Activated CD8-positive, alpha-beta memory T cell treated with anti-CD3 and anti-CD28 coated beads, Interleukin-2, amount 10 ng/mL, durations not matched to agents 7 days and 5 days (primary cell): Measurements from ENCODE around the gene EDC4. TPM values are rescaled to one million over a fixed set of nuclear protein-coding genes. Genes with fewer than 3 reads are reported as not detected.

ENCODE experiments used
- ATAC-seq: fragments of 150-1000 bp; cut with Tn5 transposase; one replicate; pipeline ENCODE4 v1.10.0; 2021; ENCODE audit warnings: moderate library complexity
- CTCF ChIA-PET: fragments of 350-600 bp; sonication (Branson Sonifier 250); formaldehyde crosslinking; loops from one replicate; lab custom pipeline; 2021; ENCODE audit warnings: antibody characterized with exemption; lab: Charles Lee
- DNase-seq: peaks from one replicate; pipeline ENCODE4 v3.0.0-alpha.2; 2020
- H3K27ac Mint-ChIP-seq: one replicate; pipeline ENCODE4 v1.8.0; 2021; ENCODE audit warnings: mild to moderate bottlenecking, mixed read lengths
- H3K27me3 Mint-ChIP-seq: one replicate; pipeline ENCODE4 v1.8.0; 2021; ENCODE audit warnings: mixed read lengths
- H3K36me3 Mint-ChIP-seq: one replicate; pipeline ENCODE4 v1.8.0; 2021; ENCODE audit warnings: mild to moderate bottlenecking, mixed read lengths
- H3K4me1 Mint-ChIP-seq: one replicate; pipeline ENCODE4 v1.8.0; 2021; ENCODE audit warnings: mixed read lengths
- H3K4me3 Mint-ChIP-seq: one replicate; pipeline ENCODE4 v1.8.0; 2021; ENCODE audit warnings: mild to moderate bottlenecking, moderate library complexity, mixed read lengths
- H3K9me3 Mint-ChIP-seq: one replicate; pipeline ENCODE4 v1.8.0; 2022; ENCODE audit warnings: low read depth, mixed read lengths
- total RNA-seq, 2 experiments: library from RNA; stranded (reverse); gene quantifications; one replicate each; pipeline ENCODE4 v1.2.3, GENCODE V29; 2021

Gene EDC4
- total RNA-seq, 2 experiments from 2014 or later = 122 to 124 TPM

GRCh38 chr16:67841816-67842508, 30.9 kb upstream of the EDC4 start, which contains the start of gene THAP11:
TSS of gene THAP11 (plus strand) at chr16:67842320. CDS start at chr16:67842555, 235 bp downstream.
- peaks cover 5% of the 10 kb centered on the region for H3K36me3 Mint-ChIP-seq
- peak within 1 kb of the TSS; percentile 95 for H3K4me3 Mint-ChIP-seq
- H3K4me1 Mint-ChIP-seq = peaks cover 37% of the 10 kb centered on the region
- peak; percentile 62 for ATAC-seq
- CTCF ChIA-PET = interaction anchor here (1.1 to 1.8 kb wide), 3 partner anchors 25 to 321 kb away, joined by 3 to 9 read pairs (median 5); no protein-coding TSS in a partner anchor
- no peaks in the 10 kb centered on the region for H3K27me3 Mint-ChIP-seq
- DNase-seq = peak; percentile 97
- H3K9me3 Mint-ChIP-seq = no peaks in the 10 kb centered on the region
- H3K27ac Mint-ChIP-seq = peak within 1 kb of the TSS; percentile 98

- Mint-ChIP-seq H3K27ac (peak overlapping the region; percentile 96), H3K4me1 (peaks cover 40% of the 10 kb centered on the region), H3K27me3 (no peaks in the 10 kb centered on the region), H3K4me3 (peak overlapping the region; percentile 95), H3K36me3 (peaks cover 5% of the 10 kb centered on the region), H3K9me3 (no peaks in the 10 kb centered on the region)
- CTCF ChIA-PET = interaction anchor here (0.9 to 4.5 kb wide), 7 partner anchors 9 to 347 kb away, joined by 3 to 38 read pairs (median 3); partner anchors contain the start of genes RANBP10 and TSNAXIP1
- ATAC-seq = peak; percentile 34
- peak; percentile 80 for DNase-seq
These were observed 30.1 kb upstream of the EDC4 start for GRCh38 chr16:67842509-67843342.

DNA sequence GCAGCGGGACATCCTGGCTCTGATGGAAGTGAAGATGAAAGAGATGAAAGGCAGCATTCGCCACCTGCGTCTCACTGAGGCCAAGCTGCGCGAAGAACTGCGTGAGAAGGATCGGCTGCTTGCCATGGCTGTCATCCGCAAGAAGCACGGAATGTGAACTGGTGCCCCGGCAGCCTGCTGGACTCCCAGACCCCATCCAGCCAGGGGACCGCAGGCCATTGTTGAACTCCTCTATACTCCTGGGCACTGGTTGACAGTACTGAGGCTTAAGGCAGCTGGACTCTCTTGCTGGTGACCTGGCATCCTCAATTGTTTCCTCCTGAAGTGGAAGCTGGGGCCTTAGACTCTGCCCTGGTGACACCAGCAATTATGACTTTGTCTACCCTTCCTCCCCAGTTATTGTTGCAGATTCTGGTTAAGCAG, 29.5 kb upstream of the EDC4 start:
- H3K36me3 Mint-ChIP-seq = peaks cover 5% of the 10 kb centered on the region
- DNase-seq (no peak), ATAC-seq (no peak)
- peak overlapping the region; percentile 96 for H3K27ac Mint-ChIP-seq
- H3K4me3 Mint-ChIP-seq = peak overlapping the region; percentile 95
- peaks cover 47% of the 10 kb centered on the region for H3K4me1 Mint-ChIP-seq
- H3K27me3 Mint-ChIP-seq = no peaks in the 10 kb centered on the region
- CTCF ChIA-PET = interaction anchor here (0.9 to 4.5 kb wide), 7 partner anchors 10 to 347 kb away, joined by 3 to 38 read pairs (median 3); partner anchors contain the start of genes RANBP10 and TSNAXIP1
- H3K9me3 Mint-ChIP-seq = no peaks in the 10 kb centered on the region

- Mint-ChIP-seq H3K9me3 (no peaks in the 10 kb centered on the region), H3K4me3 (peak overlapping the region; percentile 95)
- no peak for ATAC-seq
These were observed 28.4 kb upstream of the EDC4 start for GRCh38 chr16:67844497-67844896.

GRCh38 chr16:67845291-67846062, 27.4 kb upstream of the EDC4 start:
- DNase-seq (peak; percentile 43), ATAC-seq (no peak)
- H3K27me3 Mint-ChIP-seq = no peaks in the 10 kb centered on the region
- H3K9me3 Mint-ChIP-seq = no peaks in the 10 kb centered on the region
- CTCF ChIA-PET = interaction anchor here (0.9 to 4.5 kb wide), 9 partner anchors 12 to 324 kb away, joined by 3 to 38 read pairs (median 5); partner anchors contain the start of genes EDC4, RANBP10 and TSNAXIP1
- peak overlapping the region; percentile 91 for H3K27ac Mint-ChIP-seq
- H3K4me1 Mint-ChIP-seq = peaks cover 55% of the 10 kb centered on the region
- H3K36me3 Mint-ChIP-seq = peaks cover 12% of the 10 kb centered on the region
- peak overlapping the region; percentile 79 for H3K4me3 Mint-ChIP-seq

More at GRCh38 chr16:67844497-67844896, 28.4 kb upstream of the EDC4 start:
- no peaks in the 10 kb centered on the region for H3K27me3 Mint-ChIP-seq
- DNase-seq = no peak
- peak overlapping the region; percentile 96 for H3K27ac Mint-ChIP-seq
- peaks cover 9% of the 10 kb centered on the region for H3K36me3 Mint-ChIP-seq
- CTCF ChIA-PET = interaction anchor here (0.7 to 4.5 kb wide), 9 partner anchors 11 to 178 kb away, joined by 3 to 38 read pairs (median 5); partner anchors contain the start of genes EDC4, RANBP10 and TSNAXIP1
- H3K4me1 Mint-ChIP-seq = peaks cover 52% of the 10 kb centered on the region

DNA sequence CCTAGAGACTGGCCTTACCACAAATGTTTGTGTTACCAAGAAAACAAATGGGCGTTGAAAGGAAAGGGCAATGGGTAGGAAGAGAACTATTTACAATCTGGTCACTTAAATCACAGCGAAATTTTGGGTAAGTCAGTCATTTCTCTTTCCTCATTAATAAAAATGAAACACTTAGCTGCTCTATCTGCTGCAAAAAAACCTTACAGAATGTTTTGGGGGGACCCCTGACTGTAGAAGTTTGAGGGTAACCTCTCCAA, 26.9 kb upstream of the EDC4 start:
- CTCF ChIA-PET = interaction anchor here (0.7 to 4.5 kb wide), 9 partner anchors 12 to 325 kb away, joined by 3 to 38 read pairs (median 4); partner anchors contain the start of genes RANBP10 and TSNAXIP1
- Mint-ChIP-seq H3K4me1 (peaks cover 55% of the 10 kb centered on the region), H3K4me3 (peak overlapping the region; percentile 79)

GRCh38 chr16:67846320-67847063, 26.4 kb upstream of the EDC4 start, which contains the start of gene NUTF2:
TSS of gene NUTF2 (plus strand) at chr16:67846933. CDS start at chr16:67865131, 18,198 bp downstream.
- peak within 1 kb of the TSS; percentile 91 for H3K27ac Mint-ChIP-seq
- ATAC-seq (peak; percentile 69), DNase-seq (peak; percentile 98)
- peak within 1 kb of the TSS; percentile 79 for H3K4me3 Mint-ChIP-seq
- peaks cover 12% of the 10 kb centered on the region for H3K36me3 Mint-ChIP-seq
- peaks cover 52% of the 10 kb centered on the region for H3K4me1 Mint-ChIP-seq
- no peaks in the 10 kb centered on the region for H3K9me3 Mint-ChIP-seq
- CTCF ChIA-PET = interaction anchor here (0.7 to 4.5 kb wide), 9 partner anchors 13 to 325 kb away, joined by 3 to 38 read pairs (median 4); partner anchors contain the start of genes RANBP10 and TSNAXIP1
- H3K27me3 Mint-ChIP-seq = no peaks in the 10 kb centered on the region

More for the DNA sequence above, 26.9 kb upstream of the EDC4 start:
- Mint-ChIP-seq H3K27ac (peak overlapping the region; percentile 91), H3K9me3 (no peaks in the 10 kb centered on the region), H3K36me3 (peaks cover 12% of the 10 kb centered on the region), H3K27me3 (no peaks in the 10 kb centered on the region)
- no peak for ATAC-seq
- no peak for DNase-seq

DNA sequence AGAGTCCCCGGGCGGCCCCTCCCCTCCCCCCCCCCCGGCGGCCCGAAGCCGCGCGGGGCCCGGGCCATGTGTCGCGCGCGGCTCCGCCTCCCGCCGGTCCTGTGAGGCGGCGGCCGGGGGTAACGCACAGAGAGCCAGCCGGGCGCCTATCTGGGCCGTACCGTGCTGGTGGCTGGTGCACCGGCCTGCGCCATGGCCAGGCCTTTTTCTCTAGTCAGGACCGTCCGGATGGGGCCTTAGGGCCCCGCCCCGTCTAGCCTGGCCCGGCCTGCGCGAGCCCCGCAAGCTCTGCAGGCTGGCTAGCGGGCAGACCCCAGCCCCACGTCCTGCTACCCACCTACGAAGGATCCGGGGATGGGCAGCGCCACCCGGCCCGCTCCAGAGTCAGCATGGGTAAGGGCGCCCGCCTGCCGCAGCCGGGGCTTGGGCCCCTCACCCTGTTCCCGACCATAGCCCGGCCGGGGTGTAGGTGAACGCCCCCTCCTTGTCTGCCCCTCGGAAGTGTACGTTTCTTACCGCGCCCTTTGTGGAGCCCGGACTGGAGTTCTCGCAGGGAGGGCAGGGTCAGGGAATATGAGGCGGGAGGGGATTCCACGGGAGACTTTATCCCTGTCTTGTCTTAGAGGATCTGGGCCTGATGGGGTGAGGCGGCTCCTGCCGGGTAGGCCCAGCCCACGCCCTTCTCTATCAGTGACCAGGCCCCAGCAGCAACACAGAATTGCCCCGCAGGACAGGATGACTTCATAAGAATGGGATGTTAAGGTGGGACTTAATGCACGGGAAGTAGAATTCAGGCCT, 25.6 kb upstream of the EDC4 start, which contains the start of gene CENPT:
TSS of gene CENPT (minus strand) at position 630 of the 798 bp plus-strand sequence. CDS start 13,834 bp downstream, outside the sequence.
- peak; percentile 47 for DNase-seq
- Mint-ChIP-seq H3K4me1 (peaks cover 49% of the 10 kb centered on the region), H3K27ac (peak within 1 kb of the TSS; percentile 91), H3K36me3 (peaks cover 12% of the 10 kb centered on the region), H3K4me3 (peak within 1 kb of the TSS; percentile 79), H3K9me3 (no peaks in the 10 kb centered on the region), H3K27me3 (no peaks in the 10 kb centered on the region)
- CTCF ChIA-PET = interaction anchor here (1.1 to 4.5 kb wide), 5 partner anchors 13 to 174 kb away, joined by 3 to 38 read pairs (median 5); no protein-coding TSS in a partner anchor
- ATAC-seq = peak; percentile 50

DNA sequence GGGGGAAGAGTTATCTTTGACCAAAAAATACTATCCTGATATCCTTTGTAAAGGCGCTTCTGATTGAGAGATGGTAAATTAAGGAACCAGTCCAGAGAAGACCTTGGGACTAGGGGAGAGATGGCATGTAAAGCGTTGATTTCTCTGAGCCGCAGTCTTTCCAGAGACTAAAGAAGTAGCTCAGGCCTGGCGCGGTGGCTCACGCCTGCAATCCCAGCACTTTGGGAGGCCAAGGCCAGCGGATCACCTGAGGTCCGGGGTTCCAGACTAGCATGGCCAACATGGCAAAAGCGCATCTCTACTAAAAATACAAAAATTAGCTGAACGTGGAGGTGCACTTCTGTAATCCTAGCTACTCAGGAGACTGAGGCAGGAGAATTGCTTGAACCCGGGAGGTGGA, 24.7 kb upstream of the EDC4 start:
- Mint-ChIP-seq H3K27me3 (no peaks in the 10 kb centered on the region), H3K27ac (peak overlapping the region; percentile 88), H3K36me3 (peaks cover 12% of the 10 kb centered on the region), H3K4me1 (peaks cover 48% of the 10 kb centered on the region), H3K4me3 (peak overlapping the region; percentile 79), H3K9me3 (no peaks in the 10 kb centered on the region)
- CTCF ChIA-PET = interaction anchor here (1.2 to 1.3 kb wide), 3 partner anchors 17 to 175 kb away, joined by 3 to 7 read pairs (median 4); no protein-coding TSS in a partner anchor
- ATAC-seq (no peak), DNase-seq (no peak)

DNA sequence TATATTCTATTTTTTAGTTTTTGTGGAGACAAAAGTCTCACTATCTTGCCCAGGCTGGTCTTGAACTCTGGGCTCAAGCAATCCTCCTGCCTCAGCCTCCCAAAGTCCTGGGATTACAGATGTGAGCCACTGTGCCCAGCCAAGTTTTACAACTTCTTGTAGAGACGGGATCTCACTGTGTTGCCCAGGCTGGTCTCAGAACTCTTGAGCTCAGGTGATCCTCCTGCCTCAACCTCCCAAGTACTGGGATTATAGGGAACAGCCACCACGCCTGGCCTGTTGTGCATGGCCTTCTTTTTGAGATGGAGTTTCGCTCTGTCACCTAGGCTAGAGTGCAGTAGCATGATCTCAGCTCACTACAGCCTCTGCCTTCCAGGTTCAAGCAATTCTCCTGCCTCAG, 19.2 kb upstream of the EDC4 start:
- Mint-ChIP-seq H3K27ac (no peak overlapping the region), H3K9me3 (no peaks in the 10 kb centered on the region), H3K27me3 (no peaks in the 10 kb centered on the region), H3K36me3 (peaks cover 14% of the 10 kb centered on the region), H3K4me3 (no peak overlapping the region), H3K4me1 (peaks cover 22% of the 10 kb centered on the region)
- ATAC-seq = no peak
- CTCF ChIA-PET = interaction anchor here (1.2 to 2.7 kb wide), 2 partner anchors 11 to 37 kb away, joined by 3 to 9 read pairs; no protein-coding TSS in a partner anchor
- DNase-seq = no peak

GRCh38 chr16:67855789-67856188, 17.1 kb upstream of the EDC4 start:
- no peak for DNase-seq

More at GRCh38 chr16:67855789-67856188, 17.1 kb upstream of the EDC4 start:
- CTCF ChIA-PET = interaction anchor here (0.7 to 2.7 kb wide), 3 partner anchors 28 to 408 kb away, joined by 3 to 9 read pairs (median 3); partner anchors contain the start of gene SLC7A6
- Mint-ChIP-seq H3K4me3 (no peak overlapping the region), H3K27ac (no peak overlapping the region), H3K4me1 (peaks cover 16% of the 10 kb centered on the region), H3K9me3 (no peaks in the 10 kb centered on the region), H3K27me3 (no peaks in the 10 kb centered on the region), H3K36me3 (peaks cover 11% of the 10 kb centered on the region)
- ATAC-seq = no peak
